NCI-H82 treated with DMSO at 0.1 percent for 48 hours (cell line): ENCODE data around the gene FAM168A.

Experiments
- DNase-seq: peaks from one replicate; lab custom pipeline; 2025; ENCODE audit not compliant: unreplicated experiment; lab: John Stamatoyannopoulos, UW

The FAM168A gene

DNA sequence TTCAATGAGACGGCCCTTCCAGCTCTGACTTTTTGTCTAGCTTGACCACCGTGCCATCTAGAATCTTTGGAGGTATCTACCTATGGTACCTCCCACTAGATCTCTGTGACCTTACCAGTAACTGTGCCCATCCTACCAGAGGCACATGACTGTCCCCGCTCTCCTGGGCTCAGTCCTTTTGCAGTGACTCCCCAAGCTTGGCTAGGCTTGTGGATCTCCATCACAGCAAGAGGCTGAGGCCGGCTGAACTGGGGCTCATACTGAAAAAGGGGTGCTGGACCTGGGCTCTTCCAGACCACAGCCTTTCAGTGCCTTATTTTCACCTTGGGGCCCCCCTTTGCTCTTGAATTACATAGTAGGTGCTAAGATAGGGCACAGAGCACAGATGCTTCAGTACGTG lies 194.4 kb downstream of the FAM168A start:
- DNase-seq, result no peak

DNA sequence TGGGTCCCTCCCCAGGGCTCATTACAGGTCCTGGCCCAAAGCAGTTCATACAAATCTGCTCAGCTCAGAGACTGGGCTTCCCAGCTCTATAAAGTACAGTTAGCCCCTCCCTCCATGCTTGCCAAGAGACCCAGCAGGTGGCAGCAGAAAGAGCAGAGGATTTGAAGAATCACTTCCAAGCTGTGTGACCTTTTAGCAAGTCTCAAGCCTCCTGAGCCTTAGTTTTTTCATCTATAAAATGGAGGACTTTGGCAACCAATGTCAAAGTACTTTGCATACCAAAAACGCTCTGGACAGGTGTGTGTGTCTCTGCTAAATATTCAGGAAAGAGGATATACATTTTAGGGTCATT lies 195.1 kb downstream of the FAM168A start:
- DNase-seq, result no peak

DNA sequence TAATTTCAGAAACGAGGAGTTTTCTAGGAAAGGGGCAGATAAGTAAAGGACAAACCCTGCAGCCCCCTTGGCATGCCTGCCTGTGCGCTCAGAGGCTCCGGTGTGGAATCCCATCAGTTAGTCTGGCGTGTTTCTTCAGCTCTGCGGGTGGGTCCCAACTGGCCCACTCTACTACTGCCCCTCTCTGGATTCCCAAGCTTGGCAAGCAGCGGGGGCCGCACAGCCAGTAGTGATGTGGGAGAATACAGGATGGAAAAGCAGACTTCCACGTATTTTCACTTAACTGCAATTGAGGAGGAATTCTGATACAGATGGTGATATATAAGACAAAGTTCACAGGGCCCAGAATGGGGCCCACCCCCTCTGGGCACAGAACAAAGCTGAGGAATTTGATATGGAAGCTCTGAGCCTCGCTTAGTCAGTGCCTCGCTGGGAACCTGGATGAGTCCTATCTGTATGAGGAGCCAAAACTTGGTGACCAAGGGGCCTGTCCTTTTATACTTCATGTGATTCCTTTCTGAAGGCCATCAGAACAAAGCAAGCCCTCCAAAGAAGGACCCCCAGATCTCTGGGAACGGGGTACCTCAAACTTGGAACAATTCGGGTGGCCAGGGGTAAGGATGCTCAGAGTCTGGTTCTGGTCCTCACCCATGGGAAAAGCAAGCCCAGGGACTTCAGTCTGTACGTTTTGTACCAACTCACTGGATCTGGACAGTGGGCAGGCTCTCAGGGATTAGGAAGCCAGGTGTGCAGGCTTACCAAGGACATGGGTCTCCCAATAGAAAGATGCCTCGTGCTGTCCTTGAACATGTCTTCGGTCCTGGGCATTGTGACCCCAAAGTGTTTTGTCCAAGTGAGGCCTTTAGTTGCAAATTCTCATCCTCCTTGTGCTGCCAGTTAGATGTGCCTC lies 195.7 kb downstream of the FAM168A start:
- DNase-seq, result no peak

DNA sequence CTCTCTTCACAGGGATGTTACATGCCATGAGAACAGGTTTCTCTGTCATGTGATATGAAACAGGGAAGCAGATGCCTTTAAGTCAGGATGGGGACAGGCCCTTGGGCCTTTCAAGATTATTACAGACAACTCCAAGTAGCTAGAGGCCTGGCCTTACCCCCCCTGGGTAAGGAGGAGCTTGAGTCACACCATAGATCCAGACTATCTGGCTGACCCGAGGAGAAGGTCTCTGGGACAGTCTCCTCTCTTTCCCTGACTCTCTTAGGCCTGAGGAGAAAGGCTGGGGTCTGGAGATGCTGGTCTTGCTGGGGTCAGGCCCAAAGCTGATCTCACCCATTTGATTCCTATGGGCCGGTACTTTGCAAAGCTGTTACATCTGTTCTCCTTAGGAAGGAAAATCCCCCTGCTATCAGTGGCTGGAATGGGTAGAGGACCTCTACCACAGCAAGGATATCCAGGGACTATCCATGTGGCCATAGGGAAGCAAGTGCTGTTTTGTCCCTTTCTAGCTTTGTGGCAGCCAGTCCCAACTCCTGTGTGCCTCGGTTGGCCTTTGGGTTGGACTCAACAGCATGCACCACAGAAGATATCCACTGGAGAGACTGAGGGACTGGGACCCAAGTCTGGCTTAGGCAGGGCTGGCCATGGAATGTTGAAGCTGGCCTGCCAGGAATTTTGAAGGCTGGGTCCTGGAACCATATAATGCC lies 196.5 kb downstream of the FAM168A start:
- no peak for DNase-seq

DNA sequence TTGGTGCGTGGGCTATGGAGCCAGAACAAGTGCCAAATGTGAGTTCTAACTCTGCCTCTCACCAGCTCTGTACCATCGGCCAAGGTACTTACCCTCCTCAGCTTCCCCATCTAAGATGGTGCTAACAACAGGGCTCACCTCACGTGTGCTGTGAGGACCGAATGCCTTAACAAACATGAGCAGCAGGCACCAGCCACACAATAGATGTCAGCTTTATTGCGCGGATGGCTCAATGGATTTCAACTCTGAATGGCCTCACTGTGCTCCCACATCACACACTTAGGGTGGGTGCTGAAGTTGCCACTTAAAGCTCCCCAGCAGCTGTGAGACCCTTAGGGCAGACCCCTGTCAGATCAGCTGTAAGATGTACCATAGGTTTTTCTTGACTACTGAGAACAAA lies 197.6 kb downstream of the FAM168A start:
- no peak for DNase-seq

DNA sequence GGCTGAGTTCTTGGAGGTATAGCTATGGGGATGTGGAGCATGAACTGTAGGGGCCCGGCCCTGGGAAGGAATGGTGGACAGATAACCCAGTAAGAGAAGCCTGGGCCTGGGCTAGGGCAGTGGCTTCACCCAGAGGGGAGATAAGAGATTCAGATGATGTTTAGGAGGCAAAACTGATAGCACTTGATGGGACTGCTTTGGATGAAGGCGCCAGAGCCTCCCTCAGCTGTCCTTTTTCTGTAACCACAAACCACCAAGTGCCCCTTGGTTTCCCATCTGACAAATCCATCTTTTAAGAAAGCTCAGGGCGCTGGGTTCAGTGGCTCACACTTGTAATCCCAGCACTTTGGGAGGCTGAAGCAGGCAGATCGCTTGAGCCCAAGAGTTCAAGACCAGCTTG lies 198.3 kb downstream of the FAM168A start:
- no peak for DNase-seq

DNA sequence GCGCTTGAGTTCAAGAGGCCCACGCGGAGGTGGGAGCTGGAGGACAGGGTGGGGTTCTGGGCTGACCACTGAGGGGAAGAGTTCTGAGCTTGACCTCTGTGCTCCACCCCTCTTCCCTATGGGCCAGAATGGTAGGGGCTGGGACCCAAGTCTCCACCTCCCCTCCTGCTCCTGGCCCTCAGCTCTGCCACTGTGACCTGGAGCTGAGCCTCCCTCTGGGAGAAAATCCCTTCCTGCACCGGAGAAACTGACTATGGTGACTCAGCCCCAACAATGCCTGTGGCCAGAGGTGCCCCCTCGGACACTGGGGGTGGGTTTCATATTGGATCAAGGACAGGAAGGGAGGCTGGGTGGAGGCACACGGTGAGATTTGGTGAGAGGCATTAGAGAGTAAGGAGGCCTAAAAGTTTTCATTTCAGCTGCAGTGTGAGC lies 198.7 kb downstream of the FAM168A start:
- DNase-seq, result no peak

DNA sequence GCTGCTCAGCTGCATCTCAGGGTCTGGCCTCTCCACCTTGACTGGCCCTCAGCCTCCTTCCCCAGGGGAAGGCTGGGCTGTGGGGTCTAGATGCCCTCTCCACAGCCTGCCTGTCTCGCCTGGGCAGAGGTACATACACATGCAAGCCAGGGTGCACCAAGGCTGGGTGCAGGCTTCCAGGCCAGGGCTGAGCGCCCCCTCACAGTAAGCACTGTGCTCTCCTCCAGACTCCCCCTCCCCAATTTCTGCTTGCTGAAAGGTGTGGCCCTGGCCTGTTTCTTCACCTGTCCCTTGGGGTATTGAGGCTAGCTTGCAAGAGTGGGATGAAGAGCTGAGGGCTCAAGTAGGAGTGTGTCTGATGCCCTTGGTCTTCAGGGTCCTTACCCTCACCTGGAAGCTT lies 199.2 kb downstream of the FAM168A start:
- DNase-seq, result no peak

DNA sequence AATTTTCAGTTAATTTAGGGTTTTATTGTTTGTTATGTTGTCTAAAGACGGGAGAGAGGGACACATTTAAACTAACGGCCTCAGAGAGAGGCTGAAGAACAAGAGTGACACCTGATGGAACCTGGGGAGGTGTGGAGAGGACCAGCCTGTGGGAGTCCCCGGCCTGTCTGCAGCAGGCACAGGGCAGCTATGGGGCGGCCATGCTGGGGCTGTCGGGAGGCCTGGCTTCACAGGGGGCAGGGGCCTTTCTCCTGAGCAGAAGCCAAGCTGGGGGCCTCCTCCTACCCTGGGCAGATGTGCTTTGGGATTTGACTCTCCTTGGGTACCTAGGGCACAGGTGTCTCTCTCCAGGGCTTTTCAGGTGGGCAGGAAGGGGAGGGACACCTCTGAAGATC lies 199.8 kb downstream of the FAM168A start:
- no peak for DNase-seq

DNA sequence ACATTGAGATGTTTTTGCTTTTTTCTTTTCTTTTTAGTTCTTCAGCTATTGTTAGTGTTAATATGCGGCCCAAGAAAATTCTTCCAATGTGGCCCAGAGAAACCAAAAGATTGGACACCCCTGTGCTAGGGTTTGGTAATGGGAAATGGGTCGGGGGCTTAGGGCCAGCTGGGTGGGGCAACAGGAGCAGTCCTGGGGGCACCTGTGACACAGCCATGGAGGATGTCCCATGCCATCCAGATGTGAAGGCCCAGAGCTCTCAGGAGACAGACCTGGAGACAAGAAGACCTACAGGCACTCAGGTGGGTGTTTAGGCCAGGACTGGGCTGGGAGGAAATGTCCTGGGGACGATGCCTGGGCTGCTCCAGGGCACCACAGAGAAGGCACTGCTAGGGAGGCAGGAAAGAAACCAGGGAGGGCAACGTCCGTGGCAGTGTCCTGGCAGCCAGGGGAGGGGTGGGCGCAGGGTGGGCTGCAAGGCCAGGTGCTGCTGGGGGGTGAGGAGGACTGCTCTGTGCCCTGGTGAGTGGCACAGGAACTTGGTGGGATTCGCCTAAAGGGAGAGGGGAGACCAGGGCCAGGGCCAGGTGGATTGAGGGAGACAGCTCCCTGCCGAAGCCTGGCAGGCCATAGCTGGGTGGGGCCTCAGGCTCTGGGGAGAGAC lies 200.3 kb downstream of the FAM168A start:
- no peak for DNase-seq

DNA sequence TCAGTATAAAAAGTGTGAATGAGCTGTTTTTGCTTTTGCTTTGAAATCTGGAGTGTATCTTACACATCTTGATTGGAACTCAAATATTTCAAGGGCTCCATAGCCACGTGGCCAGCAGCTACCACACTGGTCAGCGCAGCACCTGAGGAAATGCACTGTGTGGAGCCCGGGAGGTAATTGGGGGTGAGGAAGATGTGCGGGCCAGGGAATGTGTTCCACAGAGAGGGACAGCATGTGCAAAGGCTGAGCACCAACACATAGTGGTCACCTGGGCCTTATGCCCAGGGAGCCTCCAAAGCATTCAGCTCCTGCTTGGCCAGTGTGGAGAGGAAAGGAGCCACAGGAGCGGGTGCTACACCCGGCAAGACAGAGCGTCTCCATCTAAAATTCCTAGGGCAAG lies 200.9 kb downstream of the FAM168A start:
- DNase-seq, result no peak

DNA sequence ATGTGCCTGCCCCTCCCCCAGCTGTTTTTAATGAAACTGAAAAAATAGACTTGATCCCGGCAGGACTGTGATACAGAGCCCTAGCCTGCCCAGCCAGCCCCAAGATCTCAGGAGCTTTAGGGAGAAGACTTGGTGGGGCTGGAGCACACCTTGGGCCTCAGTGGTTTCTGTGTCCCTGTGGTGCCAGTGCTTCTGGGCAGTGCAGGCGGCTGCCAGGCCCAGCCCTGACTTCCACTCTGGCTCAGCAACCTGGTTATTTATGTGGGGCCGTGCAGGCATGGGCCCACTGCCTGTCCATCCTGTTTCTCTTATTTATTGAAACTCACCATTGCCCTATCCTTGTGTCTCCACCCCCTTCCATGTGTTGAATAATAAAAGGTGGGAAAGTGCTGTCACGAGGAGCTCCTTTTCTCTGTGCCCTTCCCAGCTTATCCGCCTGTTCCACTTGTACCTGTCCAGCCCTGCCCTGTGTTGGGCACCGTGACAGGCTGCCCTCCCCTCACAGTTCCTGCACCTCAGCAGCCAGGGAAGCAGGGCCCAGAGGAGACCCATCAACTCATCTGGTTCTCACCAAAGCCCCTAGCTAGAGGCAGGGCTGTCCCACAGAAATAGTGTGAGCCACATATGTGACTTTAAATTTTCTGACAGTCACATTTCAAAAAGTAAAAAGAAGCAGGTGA lies 201.5 kb downstream of the FAM168A start:
- no peak for DNase-seq

DNA sequence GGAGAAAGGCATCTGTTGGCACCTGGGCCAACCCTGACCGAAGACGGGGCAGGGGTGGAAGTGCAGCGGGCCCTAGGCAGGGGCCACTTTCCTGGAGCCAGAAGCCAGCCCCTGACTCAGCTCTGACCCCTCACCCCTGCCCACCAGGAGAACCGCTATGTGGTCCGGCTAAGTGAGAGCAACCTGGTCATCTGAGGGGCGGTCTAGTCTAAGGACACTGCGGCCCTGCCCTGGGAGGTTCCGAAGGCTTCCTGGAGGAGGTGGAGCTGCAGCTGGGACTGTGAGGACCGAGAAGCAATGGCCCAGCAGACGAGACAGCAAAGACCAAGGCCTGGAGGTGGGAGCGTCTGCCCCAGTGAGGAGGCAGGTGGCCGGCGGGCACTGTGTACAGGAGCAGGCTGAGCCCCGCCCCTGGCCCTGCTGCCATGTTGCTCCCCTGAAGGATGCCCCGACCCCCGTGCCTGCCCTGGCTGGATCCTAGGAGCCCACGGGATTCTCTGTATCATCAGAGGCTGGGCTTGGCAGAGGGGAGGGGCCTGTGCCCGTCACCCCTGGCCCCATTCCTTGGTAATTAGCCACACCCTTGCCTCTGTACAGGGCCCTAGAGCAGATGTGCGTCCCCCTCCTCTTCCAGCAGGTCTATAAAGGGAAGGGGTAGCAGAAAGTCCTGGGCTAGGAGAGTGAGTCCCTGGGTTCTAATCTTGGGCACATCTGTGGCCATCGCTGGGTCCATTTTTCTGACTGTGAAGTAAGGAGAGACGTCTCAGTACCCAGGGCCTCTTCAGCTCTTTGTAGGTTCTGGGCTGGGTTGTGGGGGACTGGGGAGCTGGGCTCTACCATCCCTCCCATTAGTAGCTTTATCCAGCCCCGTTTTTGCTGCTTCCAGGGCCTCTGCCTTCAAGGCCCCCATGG lies 202.4 kb downstream of the FAM168A start:
- DNase-seq, result no peak

DNA sequence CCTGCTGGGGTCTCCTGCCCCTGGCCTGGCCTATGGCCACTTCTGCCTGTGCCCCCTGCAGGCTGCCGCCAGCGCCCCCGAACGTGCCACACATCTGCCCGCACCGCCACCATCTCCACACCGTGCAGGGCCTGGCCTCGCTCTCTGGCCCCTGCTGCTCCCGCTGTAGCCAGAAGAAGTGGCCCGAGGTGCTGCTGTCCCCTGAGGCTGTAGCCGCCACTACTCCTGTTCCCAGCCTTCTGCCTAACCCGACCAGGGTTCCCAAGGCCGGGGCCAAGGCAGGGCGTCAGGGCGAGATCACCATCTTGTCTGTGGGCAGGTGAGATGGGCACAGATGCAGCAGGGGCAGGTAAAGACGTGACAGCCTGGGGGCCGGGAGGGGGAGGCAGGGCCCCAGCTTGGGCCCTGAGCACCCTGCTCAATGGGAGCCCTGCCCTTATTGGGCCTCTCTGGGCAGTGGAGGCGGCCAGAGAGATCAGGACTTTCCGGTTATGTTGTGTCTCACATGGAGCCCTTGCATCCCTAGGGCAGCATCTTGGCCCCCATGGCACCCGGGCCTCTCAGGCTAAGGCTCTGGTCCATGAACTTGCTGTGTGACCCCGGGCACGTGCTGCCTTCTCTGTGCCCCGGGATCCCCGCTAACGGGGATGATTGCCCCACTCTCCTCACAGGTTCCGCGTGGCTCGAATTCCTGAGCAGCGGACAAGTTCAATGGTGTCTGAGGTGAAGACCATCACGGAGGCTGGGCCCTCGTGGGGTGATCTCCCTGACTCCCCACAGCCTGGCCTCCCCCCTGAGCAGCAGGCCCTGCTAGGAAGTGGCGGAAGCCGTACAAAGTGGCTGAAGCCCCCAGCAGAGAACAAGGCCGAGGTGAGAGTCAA lies 203.3 kb downstream of the FAM168A start:
- no peak for DNase-seq

DNA sequence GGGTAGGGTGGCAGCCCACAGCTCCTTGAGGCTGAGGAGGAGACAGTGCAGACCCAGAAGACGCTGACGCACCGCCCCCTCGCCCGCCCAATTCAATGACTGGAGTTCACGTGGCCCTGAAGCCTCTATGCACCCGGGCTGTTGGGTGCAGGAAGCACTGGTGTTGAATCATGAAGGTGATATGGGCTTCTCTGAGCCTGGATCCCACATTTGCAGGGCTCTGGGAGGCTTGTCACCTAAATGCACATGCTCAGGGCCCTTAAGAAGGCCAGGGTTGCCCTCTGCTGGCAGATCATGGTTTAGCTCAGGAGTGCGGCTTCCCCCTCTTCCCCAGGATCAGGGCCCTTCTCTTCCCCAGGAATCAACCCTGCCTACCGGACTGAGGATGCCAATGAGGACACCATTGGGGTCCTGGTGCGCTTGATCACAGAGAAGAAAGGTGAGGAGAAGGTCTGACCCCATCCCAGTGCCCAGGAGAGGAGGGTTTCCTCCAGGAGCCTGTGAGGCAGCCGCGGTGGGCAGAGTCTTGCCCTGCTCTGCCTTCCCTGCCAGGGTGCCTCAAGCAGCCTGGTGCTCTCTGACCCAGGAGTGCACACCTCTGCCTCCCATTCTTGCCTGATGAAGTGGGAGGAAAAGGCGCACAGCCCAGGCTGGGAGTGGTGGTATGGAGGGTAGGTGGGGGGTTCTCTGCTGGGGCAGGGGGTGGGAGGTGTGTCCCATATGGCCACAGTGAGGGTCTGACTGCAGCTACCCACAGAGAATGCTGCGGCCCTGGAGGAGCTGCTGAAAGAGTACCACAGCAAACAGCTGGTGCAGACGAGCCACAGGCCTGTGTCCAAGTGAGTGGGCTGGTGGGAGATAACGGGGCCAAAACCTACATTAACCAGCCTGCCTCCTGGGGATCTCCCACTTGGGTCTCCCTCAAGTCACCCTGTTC lies 204.2 kb downstream of the FAM168A start:
- DNase-seq, result peak; percentile 40

DNA sequence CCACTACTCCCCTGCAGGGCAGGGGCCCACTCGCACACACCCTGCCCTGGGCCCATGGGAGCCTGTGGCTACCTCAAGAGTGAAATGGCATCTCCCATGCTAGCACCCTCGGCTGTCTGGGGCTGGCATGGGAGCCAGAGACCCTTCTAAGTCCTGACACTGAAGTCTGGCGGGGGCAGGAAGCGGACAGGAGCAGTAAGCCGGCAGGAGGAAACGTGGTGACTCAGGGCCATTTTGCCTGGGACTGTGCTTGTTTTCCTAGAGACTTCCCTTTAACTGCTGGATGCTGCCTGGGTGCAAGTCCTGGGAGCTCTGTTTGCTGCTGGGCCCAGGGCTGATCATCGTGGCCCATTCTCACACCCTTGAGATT lies 204.9 kb downstream of the FAM168A start:
- no peak for DNase-seq

DNA sequence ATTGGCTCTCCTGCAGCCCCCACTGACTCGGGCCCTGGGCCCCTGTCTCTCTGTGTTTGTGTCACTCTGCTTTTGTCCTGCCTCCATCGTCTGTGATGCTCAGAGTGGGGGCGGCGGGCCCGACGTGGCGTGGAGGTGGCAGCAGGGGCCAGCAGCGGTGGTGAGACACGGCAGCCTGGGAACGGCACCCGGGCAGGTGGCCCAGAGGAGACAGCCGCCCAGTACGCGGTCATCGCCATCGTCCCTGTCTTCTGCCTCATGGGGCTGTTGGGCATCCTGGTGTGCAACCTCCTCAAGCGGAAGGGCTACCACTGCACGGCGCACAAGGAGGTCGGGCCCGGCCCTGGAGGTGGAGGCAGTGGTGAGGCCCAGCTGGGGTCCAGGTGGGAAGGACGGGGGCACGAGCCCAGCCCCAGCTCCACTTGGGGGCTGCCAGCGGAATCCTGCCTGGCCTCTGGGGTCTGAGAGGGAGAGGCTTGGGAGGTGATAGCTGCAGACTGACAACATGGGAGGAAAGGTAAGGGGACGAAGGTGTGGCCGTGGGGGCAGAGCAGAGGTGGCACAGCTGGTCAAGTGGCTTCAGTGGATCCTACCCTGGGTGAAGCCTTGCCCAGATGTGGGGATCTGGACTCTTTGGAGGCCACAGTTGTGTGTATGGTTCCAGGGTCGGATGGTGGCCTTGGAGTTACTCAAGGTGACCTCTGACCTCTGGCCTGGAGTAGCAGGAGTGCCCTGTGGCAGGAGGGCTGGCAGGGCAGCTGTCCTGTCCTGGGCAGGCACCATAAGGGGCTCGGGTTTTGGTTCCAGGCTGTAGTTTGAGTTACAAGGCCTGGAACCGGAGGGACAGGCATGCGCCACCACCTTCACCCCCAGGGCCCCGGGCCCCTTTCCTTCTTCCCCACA lies 205.6 kb downstream of the FAM168A start:
- DNase-seq, result no peak
